HCT116 (cell line): ENCODE data around the gene PTBP1. TPM values are rescaled to one million over a fixed set of nuclear protein-coding genes. Genes with fewer than 3 reads are reported as not detected.

Experiments
- ATAC-seq: fragments of 200-7000 bp; cut with Tn5 transposase; 2 replicates; pipeline ENCODE4 v1.9.1; 2020; ENCODE audit warnings: mild to moderate bottlenecking, moderate library complexity
- BruUV-seq: library from RNA; stranded (reverse); fragments of 400-500 nt; replicated peaks from 2 replicates; lab custom pipeline; 2021; lab: Mats Ljungman, UMichigan
- CTCF ChIA-PET: fragments of 300-600 bp; sonication (Branson Sonifier 250); formaldehyde crosslinking; loops from one replicate; lab custom pipeline; 2021; ENCODE audit warnings: antibody characterized with exemption; lab: Charles Lee
- POLR2A ChIA-PET: fragments of 300-600, 350-600 bp; sonication (Branson Sonifier 250); formaldehyde crosslinking; loops from one replicate; lab custom pipeline; 2021; ENCODE audit warnings: antibody characterized with exemption; lab: Charles Lee
- RAD21 ChIA-PET, 2 experiments: fragments of 300-600 bp; sonication (Branson Sonifier 250); formaldehyde crosslinking; loops; one replicate each; lab custom pipeline; 2023; ENCODE audit warnings: low total read pairs in 2 of 2; ENCODE audit not compliant: uncharacterized antibody in 2 of 2, unreplicated experiment in 2 of 2, low non-redundant PET in 1 of 2; lab: Charles Lee
- DNase-seq: peaks from one replicate; pipeline ENCODE4 v3.0.0-alpha.2; 2010; ENCODE audit warnings: low read depth, low spot score
- H2AFZ ChIP-seq: fragments of 200-600 bp; shearing (Covaris generic), sonication (generic); 2 replicates; pipeline ENCODE4 v1.6.1; 2017; ENCODE audit warnings: low read depth, mixed run types, mixed read lengths, antibody characterized with exemption, low read length; ENCODE audit not compliant: poor library complexity, severe bottlenecking
- H3K27ac ChIP-seq: 2 replicates; pipeline ENCODE4 v1.5.1; 2012; ENCODE audit warnings: low read depth, low read length
- H3K27me3 ChIP-seq: fragments of 200-600 bp; sonication (generic); 2 replicates; pipeline ENCODE4 v1.6.1; 2016; ENCODE audit warnings: mixed run types, low read length, mixed read lengths; ENCODE audit not compliant: insufficient read depth
- H3K36me3 ChIP-seq, 2 experiments: fragments of 200-500 bp in 1 of 2; fragments of 200-600 bp in 1 of 2; sonication (Bioruptor generic) in 1 of 2; sonication (generic) in 1 of 2; 2 replicates each; pipeline versions ENCODE4 v1.5.1 to v1.6.1; 2014 to 2016; ENCODE audit warnings: low read length in 2 of 2, inconsistent platforms in 1 of 2, mixed read lengths in 1 of 2, mixed run types in 1 of 2; ENCODE audit not compliant: insufficient read depth in 2 of 2, control insufficient read depth in 1 of 2
- H3K4me1 ChIP-seq, 2 experiments: fragments of 200-600 bp in 1 of 2; sonication (generic) in 1 of 2; 2 replicates each; pipeline versions ENCODE4 v1.5.1 to v1.6.1; 2012 to 2017; ENCODE audit warnings: low read length in 2 of 2, inconsistent platforms in 1 of 2, mild to moderate bottlenecking in 1 of 2, mixed read lengths in 1 of 2, mixed run types in 1 of 2, moderate library complexity in 1 of 2; ENCODE audit not compliant: insufficient read depth in 2 of 2, control insufficient read depth in 1 of 2
- H3K4me2 ChIP-seq: fragments of 200-600 bp; sonication (generic); 2 replicates; pipeline ENCODE4 v1.6.1; 2017; ENCODE audit warnings: mixed run types, low read length, mixed read lengths
- H3K4me3 ChIP-seq, 2 experiments: fragments of 200-600 bp in 1 of 2; sonication (generic) in 1 of 2; replicated peaks in 1 of 2; 2 replicates each; pipeline ENCODE4 v1.5.1; 2011 to 2016; ENCODE audit warnings: low read length in 2 of 2, control low read depth in 1 of 2, low read depth in 1 of 2, mild to moderate bottlenecking in 1 of 2, mixed read lengths in 1 of 2, mixed run types in 1 of 2
- H3K79me2 ChIP-seq: fragments of 200-600 bp; sonication (generic); 2 replicates; pipeline ENCODE4 v1.6.1; 2017; ENCODE audit warnings: mild to moderate bottlenecking, mixed run types, low read length, moderate library complexity, mixed read lengths; ENCODE audit not compliant: insufficient read depth
- H3K9ac ChIP-seq: fragments of 200-600 bp; sonication (generic); 2 replicates; pipeline ENCODE4 v1.6.1; 2016; ENCODE audit warnings: low read length, mixed read lengths
- H3K9me2 ChIP-seq: fragments of 200-600 bp; sonication (generic), shearing (Covaris generic); 2 replicates; pipeline ENCODE4 v1.6.1; 2017; ENCODE audit warnings: mixed run types, mild to moderate bottlenecking, moderate library complexity; ENCODE audit not compliant: insufficient read depth
- H3K9me3 ChIP-seq, 2 experiments: fragments of 200-500 bp in 1 of 2; fragments of 200-600 bp in 1 of 2; sonication (Bioruptor generic) in 1 of 2; sonication (generic) in 1 of 2; 2 replicates each; pipeline ENCODE4 v1.6.1; 2014 to 2017; ENCODE audit warnings: low read length in 2 of 2, mixed read lengths in 2 of 2, inconsistent platforms in 1 of 2, low read depth in 1 of 2, mild to moderate bottlenecking in 1 of 2, mixed run types in 1 of 2, moderate library complexity in 1 of 2; ENCODE audit not compliant: control insufficient read depth in 1 of 2, insufficient read depth in 1 of 2
- H4K20me1 ChIP-seq: fragments of 200-600 bp; sonication (generic), shearing (Covaris generic); 2 replicates; pipeline ENCODE4 v1.6.1; 2017; ENCODE audit warnings: mixed run types, mild to moderate bottlenecking, moderate library complexity; ENCODE audit not compliant: insufficient read depth
- CEBPB ChIP-seq: IDR thresholded peaks from 2 replicates; pipeline ENCODE4 v1.6.1; 2012; ENCODE audit warnings: low read depth
- EGR1 ChIP-seq: IDR thresholded peaks from 2 replicates; pipeline ENCODE4 v1.6.1; 2012; ENCODE audit warnings: low read depth
- ELF1 ChIP-seq: IDR thresholded peaks from 2 replicates; pipeline ENCODE4 v1.6.1; 2012; ENCODE audit warnings: low read depth, borderline replicate concordance
- EZH2phosphoT487 ChIP-seq: fragments of 200-600 bp; IDR thresholded peaks from 2 replicates; pipeline ENCODE4 v1.6.1; 2018; ENCODE audit warnings: antibody characterized with exemption, borderline replicate concordance
- TCF7L2 ChIP-seq: IDR thresholded peaks from 2 replicates; pipeline ENCODE4 v1.7.0; 2011; ENCODE audit warnings: borderline replicate concordance, inconsistent platforms; ENCODE audit not compliant: insufficient read depth, insufficient read length; ENCODE audit errors: extremely low read depth
- YY1 ChIP-seq: IDR thresholded peaks from 2 replicates; pipeline ENCODE4 v1.6.1; 2011; ENCODE audit warnings: low read length, low read depth, moderate library complexity, mild to moderate bottlenecking; ENCODE audit not compliant: insufficient replicate concordance; ENCODE audit errors: extremely low read depth
- ZFX ChIP-seq: fragments of 450-650 bp; IDR thresholded peaks from 2 replicates; pipeline ENCODE4 v1.6.1; 2017
- intact Hi-C: fragments of 100-400 bp; cut with micrococcal nuclease; formaldehyde crosslinking; loops from 2 replicates; pipeline ENCODE4 v1.10.0; 2022
- microRNA counts: library from miRNA; unstranded; fragments of <30 nt; microRNA quantifications from one replicate; lab custom pipeline; 2015
- microRNA-seq: library from miRNA; unstranded; fragments of <30 nt; microRNA quantifications from one replicate; pipeline ENCODE4, GENCODE V29; 2016; ENCODE audit warnings: borderline number of aligned reads
- total RNA-seq: library from RNA; stranded (reverse); gene quantifications from one replicate; pipeline ENCODE4 v1.2.1, GENCODE V29; 2021; ENCODE audit not compliant: unreplicated experiment

Gene PTBP1
- total RNA-seq, 1 experiment from 2014 or later: 676 TPM

GRCh38 chr19:861141-861755 lies 64.0 kb downstream of the PTBP1 start:
- BruUV-seq: no TSS peak
- ChIA-PET RAD21 (interaction anchor here in 1 of 2 experiments (0.6 kb wide), 1 partner anchor 293 kb away, joined by 3 read pairs; no protein-coding TSS in a partner anchor), CTCF (interaction anchor here (0.6 kb wide), 1 partner anchor 12 kb away, joined by 10 read pairs; no protein-coding TSS in a partner anchor), POLR2A (no interaction called here)
- Histone ChIP-seq H3K36me3 (no peaks in the 10 kb centered on the region; a peak in 1 of 4 replicates), H3K9ac (peak overlapping the region; percentile 83), H2AFZ (no peak overlapping the region), H3K4me3 (peak overlapping the region; percentile 71 to 78), H3K79me2 (no peaks in the 10 kb centered on the region), H3K27ac (peak overlapping the region; percentile 96), H4K20me1 (no peaks in the 10 kb centered on the region), H3K27me3 (no peaks in the 10 kb centered on the region), H3K9me3 (no peaks in the 10 kb centered on the region), H3K9me2 (no peaks in the 10 kb centered on the region), H3K4me1 (peaks cover 14 to 32% of the 10 kb centered on the region in 2 experiments), H3K4me2 (peak overlapping the region; percentile 88)
- intact Hi-C loops: loop anchor here (2.0 kb wide), 1 partner anchor 90 kb away; no protein-coding TSS in a partner anchor
- no peak for DNase-seq
- ATAC-seq: no peak
- TF ChIP-seq EZH2phosphoT487 (no peak), ZFX (no peak), TCF7L2 (no peak), ELF1 (no peak), CEBPB (no peak), YY1 (no peak), EGR1 (no peak)

MicroRNA genes within 50 kb of the gene (microRNA counts, 767-probe panel; counts per million panel counts)
- microRNA hsa-miR-3187-3p (lab: Ali Mortazavi, UCI): not detected

Small RNAs within 50 kb of the gene (microRNA-seq; reads per million reads assigned to microRNA genes)
- gene MIR3187 (35.9 reads per million, percentile 50 among the genes with 10 or more reads in this experiment), gene MIR4745 (8.1 reads per million, percentile 22 among the genes with 10 or more reads in this experiment)

Other genes with a start within 250 kb of the PTBP1 start
- gene BSG, start 224.9 kb upstream of the PTBP1 start, total RNA-seq: 603 TPM
- 2.4 TPM for gene HCN2, start 207.6 kb upstream of the PTBP1 start, total RNA-seq
- gene POLRMT, start 163.9 kb upstream of the PTBP1 start, total RNA-seq: 138 TPM
- gene FGF22, start 157.6 kb upstream of the PTBP1 start, total RNA-seq: 1.5 TPM
- 93.8 TPM for gene RNF126, start 134.2 kb upstream of the PTBP1 start, total RNA-seq
- gene FSTL3, start 121.1 kb upstream of the PTBP1 start, total RNA-seq: 29.1 TPM
- not detected for gene PRSS57, start 102.0 kb upstream of the PTBP1 start, total RNA-seq
- 43.7 TPM for gene PALM, start 88.5 kb upstream of the PTBP1 start, total RNA-seq
- gene MISP, start 46.3 kb upstream of the PTBP1 start, total RNA-seq: 38.2 TPM
- 0.27 TPM for gene PLPPR3, start 24.5 kb downstream of the PTBP1 start, total RNA-seq
- not detected for gene AZU1, start 30.4 kb downstream of the PTBP1 start, total RNA-seq
- gene PRTN3, start 43.5 kb downstream of the PTBP1 start, total RNA-seq: 2.7 TPM
- not detected for gene ELANE, start 54.9 kb downstream of the PTBP1 start, total RNA-seq
- gene CFD, start 62.2 kb downstream of the PTBP1 start, total RNA-seq: 80.2 TPM
- gene MED16, start 95.7 kb downstream of the PTBP1 start, total RNA-seq: 73.6 TPM
- not detected for gene RNU6-9, start 96.0 kb downstream of the PTBP1 start, total RNA-seq
- gene R3HDM4, start 115.8 kb downstream of the PTBP1 start, total RNA-seq: 92.3 TPM
- gene KISS1R, start 119.9 kb downstream of the PTBP1 start, total RNA-seq: 5.9 TPM
- 21.8 TPM for gene ARID3A, start 128.6 kb downstream of the PTBP1 start, total RNA-seq
- gene WDR18, start 186.9 kb downstream of the PTBP1 start, total RNA-seq: 124 TPM
- 0.69 TPM for gene GRIN3B, start 203.0 kb downstream of the PTBP1 start, total RNA-seq
- gene TMEM259, start 223.7 kb downstream of the PTBP1 start, total RNA-seq: 202 TPM
- gene RNU6-2, start 224.1 kb downstream of the PTBP1 start, total RNA-seq: not detected
- gene CNN2, start 229.2 kb downstream of the PTBP1 start, total RNA-seq: 212 TPM
- gene ABCA7, start 242.7 kb downstream of the PTBP1 start, total RNA-seq: 91.4 TPM